Occipital lobe (tissue), 2 donors: ENCODE data around the gene KIF19. TPM values are rescaled to one million over a fixed set of nuclear protein-coding genes. Genes with fewer than 3 reads are reported as not detected.
A peak's percentile ranks its signal among the peaks of the same experiment; 100 is the strongest.
"Not testable (repeated sequence)": the region's sequence is repeated elsewhere in the genome, so short reads cannot be mapped to it uniquely, and the experiment has no call there.

Source experiments
- DNase-seq: peaks from one replicate; lab custom pipeline; 2025; lab: John Stamatoyannopoulos, UW
- total RNA-seq: library from RNA; depleted of rRNA; stranded (reverse); fragments of >200 nt; gene quantifications from one replicate; pipeline ENCODE4 v1.2.3, GENCODE V29; 2014

Gene KIF19
- total RNA-seq, 1 donor from 2014 or later: not detected

DNA sequence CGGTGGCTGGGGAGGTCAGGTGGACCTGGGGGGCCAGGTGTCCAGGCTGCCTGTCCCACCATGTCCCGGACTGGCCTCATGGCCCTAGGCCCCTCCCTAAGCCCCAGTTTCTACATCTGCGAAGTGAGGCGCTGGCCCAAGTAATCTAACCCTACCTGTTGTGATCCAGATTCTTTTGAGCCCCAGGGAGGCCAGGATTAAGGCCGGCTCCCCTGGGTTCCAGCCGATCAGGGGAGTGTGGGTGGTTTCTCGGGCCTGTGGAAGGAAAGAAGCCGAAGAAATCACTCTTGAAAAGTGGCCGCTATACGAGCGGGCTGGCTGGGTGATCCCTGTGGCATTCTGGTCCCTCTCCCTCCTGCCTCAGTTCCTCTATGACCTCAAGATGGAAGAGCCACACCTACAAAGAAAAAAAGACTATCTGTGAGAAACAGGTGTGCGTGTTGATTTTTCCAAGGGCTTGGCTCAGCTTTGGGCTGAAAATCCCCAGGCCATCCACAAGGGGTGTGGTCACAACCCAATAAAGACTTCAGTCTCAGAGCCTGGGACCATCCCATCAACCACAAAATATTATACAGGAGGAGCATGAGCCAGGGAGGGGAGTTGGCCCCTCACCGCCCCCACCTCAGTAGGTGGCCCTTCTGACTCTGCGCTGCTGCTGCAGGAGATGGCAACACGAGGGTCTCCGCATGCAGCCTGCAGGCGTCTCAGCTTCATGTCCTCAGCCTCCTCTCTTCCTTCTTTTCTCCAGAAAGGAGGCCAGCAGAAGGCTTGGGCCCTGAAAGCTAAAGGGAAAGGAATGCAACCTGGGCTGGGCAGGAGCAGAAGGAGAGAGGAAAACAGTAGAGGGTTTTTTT lies 61.6 kb downstream of the KIF19 start:
- no peak for DNase-seq

DNA sequence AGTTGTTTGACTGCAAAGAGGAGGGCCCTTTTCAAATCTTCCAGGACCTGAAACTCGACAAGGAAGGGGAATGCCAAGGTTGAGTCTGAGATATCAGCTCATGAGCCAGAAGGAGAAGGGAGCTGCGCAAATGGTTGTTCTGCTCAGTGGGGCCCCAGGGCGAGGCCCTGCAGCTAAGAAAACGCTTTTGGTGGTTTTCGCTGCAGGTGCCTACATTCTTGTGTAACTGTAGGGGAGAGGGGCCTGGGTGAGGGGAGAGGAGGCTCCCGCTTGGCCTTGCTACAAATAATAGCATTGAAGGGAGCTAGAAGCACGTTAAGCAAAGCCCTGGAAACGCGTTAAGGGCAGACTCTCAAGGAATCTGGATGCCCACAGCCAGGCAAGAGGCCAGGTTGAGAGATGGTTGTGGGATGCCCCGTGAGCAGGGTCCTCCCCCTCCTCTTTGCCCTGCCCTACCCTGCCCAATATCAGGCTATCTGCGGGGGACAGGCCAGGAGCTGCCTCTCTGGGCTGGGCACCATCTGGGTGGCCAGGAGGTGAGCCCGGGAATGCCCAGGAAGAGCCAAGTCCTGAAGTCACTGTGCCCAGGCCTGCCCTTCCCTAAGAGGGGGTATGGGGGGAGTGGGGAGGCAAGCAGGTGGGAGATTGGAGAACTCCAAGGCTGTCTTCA lies 63.2 kb downstream of the KIF19 start:
- DNase-seq: no peak

DNA sequence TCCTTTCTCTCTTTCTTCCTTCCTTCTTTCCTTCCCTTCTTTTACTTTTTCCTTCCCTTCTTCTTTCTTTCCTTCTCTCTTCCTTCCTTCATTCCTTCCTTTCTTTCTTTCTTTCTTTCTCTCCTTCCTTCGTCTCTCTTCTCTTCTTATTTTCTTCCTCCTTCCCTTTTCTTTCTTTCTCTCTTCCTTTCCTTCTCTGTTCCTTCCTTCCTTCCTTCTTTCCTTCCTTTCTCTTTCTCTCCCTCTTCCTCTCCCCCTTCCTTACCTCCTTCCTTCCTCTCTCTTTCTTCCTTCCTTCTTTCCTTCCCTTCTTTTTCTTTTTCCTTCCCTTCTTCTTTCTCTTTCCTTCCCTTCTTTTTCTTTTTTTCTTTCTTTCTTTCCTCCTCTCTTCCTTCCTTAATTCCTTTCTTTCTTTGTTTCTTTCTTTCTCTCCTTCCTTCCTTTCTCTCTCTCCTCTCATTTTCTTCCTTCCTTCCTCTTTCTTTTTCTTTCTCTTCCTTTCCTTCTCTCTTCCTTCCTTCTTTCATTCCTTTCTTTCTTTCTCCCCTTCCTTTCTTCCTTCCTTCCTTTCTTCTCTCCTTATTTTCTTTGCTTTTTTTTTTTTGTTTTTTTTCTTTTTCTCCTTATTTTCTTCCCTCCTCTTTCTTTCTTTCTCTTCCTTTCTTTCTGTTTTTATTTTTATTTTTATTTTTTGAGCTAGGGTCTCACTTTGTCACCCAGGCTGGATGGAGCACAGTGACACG lies 64.1 kb downstream of the KIF19 start:
- DNase-seq: no peak

DNA sequence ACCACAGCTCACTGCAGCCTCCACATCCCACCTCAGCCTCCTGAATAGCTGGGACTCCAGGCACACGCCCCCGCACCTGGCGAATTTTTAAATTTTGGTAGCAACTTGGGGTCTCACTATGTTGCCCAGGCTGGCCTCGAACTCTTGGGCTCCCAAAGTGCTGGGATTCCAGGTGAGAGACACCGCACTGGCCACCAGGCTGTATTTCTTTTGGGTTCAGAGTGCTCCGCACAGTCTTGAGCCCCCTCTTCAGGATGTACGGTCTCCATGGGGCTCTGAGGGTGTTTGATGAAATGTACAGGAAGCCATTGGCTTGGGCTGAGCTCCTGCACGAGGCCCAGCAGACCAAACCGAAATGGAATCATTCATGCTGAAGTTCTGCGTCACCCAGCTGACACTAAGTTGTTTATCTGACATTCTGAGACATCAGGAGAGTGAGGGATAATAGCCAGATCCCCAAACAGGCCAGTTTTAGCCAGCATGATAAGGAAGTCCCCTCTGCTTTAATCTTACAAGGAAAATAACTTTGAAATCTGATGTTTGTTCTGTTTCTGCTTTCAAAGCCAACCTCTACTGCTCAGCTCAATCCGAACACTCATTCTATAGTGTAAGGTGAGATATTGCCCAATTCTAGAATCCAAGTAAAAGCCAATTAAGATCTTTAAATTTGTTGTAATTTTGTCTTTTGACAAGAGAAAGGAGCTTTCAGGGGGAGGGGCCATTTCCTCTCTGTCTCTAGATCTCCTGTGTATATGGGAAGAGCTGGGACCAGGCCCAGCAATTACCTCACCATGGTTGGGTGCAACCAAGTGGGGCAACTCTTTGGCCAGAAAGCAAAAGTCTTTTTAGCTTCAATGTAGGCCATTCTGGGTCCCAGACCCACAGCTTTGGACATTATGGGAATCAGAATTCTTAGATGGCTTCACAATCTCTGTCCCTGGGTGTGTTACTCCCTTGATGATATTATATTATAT lies 64.9 kb downstream of the KIF19 start:
- DNase-seq: no peak

DNA sequence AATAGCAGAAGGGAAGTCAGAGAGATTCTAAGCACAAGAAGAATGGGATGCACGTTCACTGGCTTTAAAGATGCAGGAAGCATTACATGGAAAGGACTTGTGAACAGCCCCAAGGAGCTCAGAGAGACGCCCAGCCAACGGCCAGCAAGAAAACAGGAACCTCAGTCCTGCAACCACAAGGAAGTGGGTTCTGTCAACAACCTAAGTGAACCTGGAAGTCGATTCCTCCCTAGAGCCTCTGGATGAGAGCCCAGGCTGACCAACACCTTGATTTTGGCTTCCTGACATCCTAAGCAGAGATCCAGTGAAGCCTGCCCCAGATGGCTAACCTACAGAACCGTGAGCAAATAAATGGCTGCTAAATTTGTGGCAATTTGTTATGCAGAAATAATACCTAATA lies 65.7 kb downstream of the KIF19 start:
- no peak for DNase-seq

DNA sequence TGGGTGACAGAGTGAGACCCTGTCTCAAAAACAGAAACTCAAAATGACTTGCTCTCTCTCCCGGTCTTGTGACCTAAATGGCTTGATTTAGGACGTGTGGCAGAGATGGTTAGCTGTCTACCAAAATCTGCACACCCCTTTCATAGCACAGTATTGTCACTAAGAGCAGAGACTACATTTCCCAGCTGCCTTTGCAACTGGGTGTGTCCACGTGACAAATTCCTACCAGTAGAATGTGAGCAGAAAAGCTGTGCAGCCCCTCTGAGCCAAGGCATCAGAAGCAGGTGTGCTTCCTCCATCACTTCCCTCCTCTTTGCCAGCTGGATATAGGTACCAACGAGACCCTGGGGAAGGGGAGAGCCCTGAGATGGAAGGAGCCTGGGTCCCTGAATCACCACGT lies 66.8 kb downstream of the KIF19 start:
- no peak for DNase-seq

DNA sequence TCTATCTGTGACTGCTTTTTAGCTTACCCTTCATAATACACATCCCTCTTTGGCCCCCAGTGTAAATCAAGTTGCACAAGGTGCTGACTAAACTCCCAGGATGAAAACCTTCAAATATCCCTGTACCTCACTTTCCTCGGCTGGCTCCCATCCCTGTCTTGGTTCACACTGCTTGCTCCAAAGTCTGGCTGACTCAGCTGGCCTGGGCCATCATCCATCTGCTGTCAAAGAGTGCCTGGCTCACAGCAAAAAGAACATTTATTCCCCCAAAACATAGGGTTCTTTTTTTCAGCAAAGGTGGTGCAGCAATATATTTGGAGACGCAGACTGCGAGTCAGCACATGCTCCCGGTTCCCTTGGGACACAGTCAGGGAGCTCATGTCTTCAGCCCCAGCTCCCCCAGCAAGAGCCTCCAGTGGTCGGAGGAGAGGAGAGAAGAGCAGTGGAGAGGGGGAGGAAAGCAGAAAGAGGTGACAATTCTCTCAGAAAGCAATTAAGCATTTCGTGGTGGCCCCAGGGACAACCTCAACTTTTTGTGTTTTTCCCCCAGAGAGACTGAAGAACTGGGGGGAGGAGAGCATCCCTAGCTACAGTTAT lies 67.4 kb downstream of the KIF19 start:
- DNase-seq: peak; percentile 13

DNA sequence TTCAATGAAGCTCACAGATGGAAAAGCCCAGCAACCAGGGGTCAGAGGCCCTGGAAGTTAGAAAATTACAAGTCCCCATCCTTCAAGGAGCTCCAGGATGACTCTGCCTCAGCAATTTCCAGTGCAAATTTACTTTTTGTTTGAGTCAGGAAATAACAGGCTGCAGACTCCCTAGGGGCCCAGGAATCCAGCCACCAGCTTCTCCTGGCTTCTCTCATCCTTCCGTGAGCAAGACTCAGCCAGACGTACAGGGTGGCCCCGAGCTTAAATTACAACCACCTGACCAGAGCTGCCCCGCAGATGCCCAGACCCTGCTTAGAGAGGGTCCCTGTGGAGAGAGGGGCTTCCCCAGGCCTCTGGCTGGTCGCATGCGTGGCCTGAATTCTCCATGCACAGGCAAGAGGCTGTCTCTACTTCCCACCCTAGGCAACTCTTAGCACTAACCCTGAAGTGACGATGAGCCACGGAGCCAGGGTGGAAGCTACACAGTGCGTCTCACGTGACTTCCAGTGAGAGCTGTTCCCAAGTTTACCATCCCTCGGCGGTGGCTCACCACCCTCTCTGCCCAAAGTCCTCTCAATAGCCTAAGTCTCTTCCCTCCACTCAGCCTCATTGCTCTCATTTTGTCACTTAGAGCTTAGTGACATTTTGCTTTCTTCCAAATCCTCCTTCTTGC lies 68.4 kb downstream of the KIF19 start:
- no peak for DNase-seq

DNA sequence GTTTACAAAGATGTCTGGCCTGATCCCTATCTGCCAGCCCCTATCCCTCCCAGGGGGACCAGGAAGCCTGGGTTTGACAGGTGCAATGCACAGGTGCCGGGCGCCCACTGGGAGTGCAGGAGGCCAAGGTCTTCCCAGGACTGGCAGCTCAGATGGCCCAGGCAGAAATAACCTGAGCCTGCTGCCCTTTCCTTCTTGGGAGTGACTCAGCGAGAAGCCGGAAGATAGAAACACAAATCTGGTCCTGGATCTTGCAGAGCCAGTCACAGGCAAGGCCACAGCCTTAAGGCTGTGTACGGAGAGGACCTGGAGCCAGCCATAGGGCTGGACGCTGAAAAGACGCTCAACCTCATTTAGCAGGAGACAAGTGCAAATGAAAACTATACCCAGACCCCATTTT lies 69.0 kb downstream of the KIF19 start:
- no peak for DNase-seq

DNA sequence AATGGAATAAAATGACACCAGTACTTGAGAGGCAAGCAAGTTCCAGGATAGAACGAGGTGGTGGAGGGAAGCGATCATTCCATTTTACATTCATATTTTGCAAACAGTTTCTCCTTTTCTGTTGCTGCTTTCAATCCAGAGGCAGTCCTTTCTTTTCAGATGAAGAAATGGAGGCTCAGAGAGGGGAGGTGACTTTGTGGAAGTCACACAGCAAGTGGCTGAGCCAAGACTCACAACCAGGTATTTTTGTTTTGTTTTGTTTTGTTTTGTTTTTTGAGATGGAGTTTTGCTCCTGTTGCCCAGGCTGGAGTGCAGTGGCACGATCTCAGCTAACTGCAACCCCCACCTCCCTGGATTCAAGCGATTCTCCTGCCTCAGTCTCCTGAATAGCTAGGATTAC lies 70.5 kb downstream of the KIF19 start:
- no peak for DNase-seq

DNA sequence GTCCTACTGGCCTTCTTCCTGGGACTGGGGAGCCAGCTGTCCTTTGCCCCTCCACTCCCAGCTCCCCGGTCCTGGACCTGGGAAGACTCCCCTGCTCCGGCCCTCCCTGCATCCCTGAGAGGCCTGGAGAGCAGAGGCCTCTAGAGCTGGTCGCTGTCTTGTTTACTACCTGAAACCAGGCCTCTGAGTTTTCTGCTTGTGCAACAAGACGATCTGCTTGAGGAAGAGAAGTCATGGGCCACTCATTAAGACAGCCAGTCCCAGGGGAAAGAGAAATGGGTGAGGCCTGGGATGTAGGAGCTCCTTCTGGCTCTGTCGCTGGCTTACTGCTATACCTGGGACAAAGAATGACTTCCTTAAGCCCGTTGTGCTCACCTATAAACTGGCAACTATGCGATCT lies 76.0 kb downstream of the KIF19 start:
- no peak for DNase-seq

DNA sequence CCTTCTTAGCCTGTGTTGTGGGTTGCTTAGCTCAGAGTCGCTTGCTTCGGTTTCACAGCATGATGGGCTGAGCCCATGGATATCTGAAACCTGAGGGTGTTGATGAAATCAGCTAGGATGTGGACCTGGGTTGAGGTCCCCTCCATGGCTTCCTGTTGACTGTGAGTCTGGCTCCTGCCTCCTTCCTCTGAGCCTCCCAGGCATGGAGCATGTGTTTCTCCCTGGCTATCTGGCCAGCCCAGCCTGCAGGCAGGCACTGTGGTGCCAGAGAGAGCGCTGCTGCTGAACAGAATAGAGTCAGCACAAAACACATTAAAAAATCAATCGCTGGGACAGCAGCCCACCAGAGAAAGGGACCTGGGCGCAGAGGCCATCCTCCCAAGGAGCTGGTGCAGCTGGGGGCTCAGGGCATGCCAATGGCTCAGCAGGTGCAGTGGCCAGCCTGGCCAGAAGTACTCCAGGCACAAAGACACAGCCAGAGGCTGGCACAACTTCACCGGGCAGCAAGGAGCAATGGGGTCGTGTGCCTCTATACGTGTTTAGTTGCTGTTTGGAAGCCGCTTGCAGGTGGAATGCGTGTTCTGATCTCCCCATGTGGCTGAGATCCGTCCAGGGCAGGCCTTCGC lies 77.6 kb downstream of the KIF19 start:
- no peak for DNase-seq

DNA sequence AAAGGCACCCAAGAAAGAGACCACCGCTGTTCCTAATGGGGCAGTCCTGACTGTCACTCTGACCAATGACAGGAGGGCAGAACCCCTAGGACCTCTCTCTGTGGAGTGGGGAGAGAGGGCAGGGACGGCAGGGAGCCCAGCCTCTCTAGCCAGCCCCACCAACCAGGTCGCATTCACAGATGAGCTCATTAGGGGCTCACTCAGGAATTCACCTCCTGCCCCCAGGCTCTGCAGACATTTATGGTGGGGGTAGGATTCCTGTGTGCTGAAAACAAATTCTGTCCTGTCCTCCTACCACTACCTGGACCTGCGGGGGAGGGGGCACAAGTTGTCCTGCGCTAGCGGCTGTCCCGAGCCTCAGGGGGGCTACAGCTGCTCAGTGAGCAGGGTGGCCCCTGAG lies 78.2 kb downstream of the KIF19 start:
- DNase-seq: no peak

DNA sequence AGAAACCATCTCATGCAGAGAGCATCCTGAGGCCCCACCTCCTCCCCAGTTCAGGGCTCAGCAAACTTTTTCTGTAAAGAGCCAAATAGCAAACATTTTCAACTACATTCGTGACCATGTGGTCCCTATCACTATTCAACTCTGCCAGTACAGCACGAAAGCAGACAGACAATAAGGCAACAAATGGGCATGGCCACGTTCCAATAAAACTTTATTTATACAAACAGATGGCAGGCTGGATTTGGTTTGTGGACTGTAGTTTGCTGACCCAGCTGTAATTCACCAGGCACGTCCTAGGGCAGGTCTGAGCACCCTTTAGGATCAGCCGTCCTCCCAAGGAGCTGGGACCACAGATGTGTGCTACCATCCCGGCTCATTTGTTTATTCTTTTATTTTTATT lies 78.8 kb downstream of the KIF19 start:
- DNase-seq: no peak

DNA sequence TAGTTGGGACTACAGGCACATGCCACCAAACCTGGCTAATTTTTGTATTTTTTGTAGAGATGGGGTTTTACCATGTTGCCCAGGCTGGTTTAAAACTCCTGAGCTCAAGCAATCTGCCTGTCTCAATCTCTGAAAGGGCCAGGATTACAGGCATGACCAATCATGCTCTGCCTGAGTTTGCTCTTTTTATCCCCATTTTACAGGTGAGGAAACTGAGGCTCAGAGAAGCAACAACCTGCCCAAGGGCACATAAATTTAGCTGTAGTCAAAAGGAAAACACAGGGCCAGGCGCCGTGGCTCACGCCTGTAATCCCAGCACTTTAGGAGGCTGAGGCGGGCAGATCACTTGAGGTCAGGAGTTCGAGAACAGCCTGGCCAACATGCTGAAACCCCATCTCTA lies 79.3 kb downstream of the KIF19 start:
- DNase-seq: not testable (repeated sequence)
